ENCODE data around the gene IGFBP6. TPM values are rescaled to one million over a fixed set of nuclear protein-coding genes. Genes with fewer than 3 reads are reported as not detected.

Gene IGFBP6
- total RNA-seq, 2 donors from 2014 or later, result 0.45 to 6.0 TPM

- Mint-ChIP-seq H3K4me3 (no peak overlapping the region), H3K27ac (peak overlapping the region; percentile 34), H3K27me3 (no peaks in the 10 kb centered on the region), H3K4me1 (peaks cover 24% of the 10 kb centered on the region), H3K9me3 (no peaks in the 10 kb centered on the region), H3K36me3 (ENCODE audit: low read depth) (peaks cover 77% of the 10 kb centered on the region)
- ATAC-seq (replicated peaks), result no peak
Measured at GRCh38 chr12:53073881-53074280, 23.6 kb upstream of the IGFBP6 start.

DNA sequence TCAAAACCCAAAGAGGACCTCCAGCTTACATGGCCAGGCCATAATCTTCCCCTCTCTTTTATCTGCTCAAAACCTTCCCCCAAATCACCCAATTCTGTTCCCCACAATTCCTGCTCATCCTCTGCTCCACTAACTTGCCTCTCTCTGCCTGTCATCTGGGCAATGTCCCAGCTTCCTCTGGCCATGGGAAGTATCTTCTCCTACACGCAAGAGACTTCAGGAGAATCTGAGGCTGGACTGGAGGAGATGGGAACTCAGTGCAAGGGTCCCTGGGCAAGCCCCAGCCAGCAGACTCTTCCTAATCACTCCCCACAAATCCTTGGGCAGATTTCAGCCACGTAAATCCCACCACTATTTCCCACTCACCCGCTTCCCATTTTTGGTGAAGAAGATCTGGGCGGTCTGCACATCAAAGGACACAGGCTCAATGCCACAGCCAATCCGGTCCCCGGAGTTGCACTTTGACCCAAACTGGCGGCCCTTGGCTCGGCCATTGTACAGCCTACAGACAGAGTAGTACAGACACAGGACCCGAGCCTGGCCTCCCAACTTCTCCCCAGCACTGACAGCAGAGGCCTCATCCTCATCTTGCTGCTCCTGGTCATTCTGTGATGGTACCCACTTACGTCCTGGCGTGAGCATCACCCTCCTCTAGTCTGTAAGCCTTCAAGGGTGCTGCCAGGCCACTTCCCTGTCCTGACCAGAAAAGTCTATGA, 23.0 kb upstream of the IGFBP6 start:
- peaks cover 77% of the 10 kb centered on the region for H3K36me3 Mint-ChIP-seq (ENCODE audit: low read depth)
- ATAC-seq (replicated peaks), result no peak
- H3K27ac Mint-ChIP-seq, result peak overlapping the region; percentile 34

GRCh38 chr12:53074999-53075370, 22.5 kb upstream of the IGFBP6 start:
- no peak for ATAC-seq (replicated peaks)
- H3K36me3 Mint-ChIP-seq (ENCODE audit: low read depth), result peaks cover 77% of the 10 kb centered on the region

More for the DNA sequence above, 23.0 kb upstream of the IGFBP6 start:
- Mint-ChIP-seq H3K27me3 (no peaks in the 10 kb centered on the region), H3K4me3 (no peak overlapping the region), H3K9me3 (no peaks in the 10 kb centered on the region), H3K4me1 (peaks cover 24% of the 10 kb centered on the region)

GRCh38 chr12:53076461-53076860, 21.0 kb upstream of the IGFBP6 start:
- H3K4me1 Mint-ChIP-seq, result peaks cover 37% of the 10 kb centered on the region
- H3K9me3 Mint-ChIP-seq, result no peaks in the 10 kb centered on the region
- peak overlapping the region; percentile 84 for H3K4me3 Mint-ChIP-seq
- peak overlapping the region; percentile 34 for H3K27ac Mint-ChIP-seq
- peaks cover 63% of the 10 kb centered on the region for H3K36me3 Mint-ChIP-seq (ENCODE audit: low read depth)
- H3K27me3 Mint-ChIP-seq, result no peaks in the 10 kb centered on the region
- no peak for ATAC-seq (replicated peaks)

More at GRCh38 chr12:53074999-53075370, 22.5 kb upstream of the IGFBP6 start:
- H3K27me3 Mint-ChIP-seq, result no peaks in the 10 kb centered on the region
- H3K4me1 Mint-ChIP-seq, result peaks cover 28% of the 10 kb centered on the region
- H3K9me3 Mint-ChIP-seq, result no peaks in the 10 kb centered on the region
- H3K4me3 Mint-ChIP-seq, result no peak overlapping the region
- H3K27ac Mint-ChIP-seq, result peak overlapping the region; percentile 34

GRCh38 chr12:53077030-53077429, 20.4 kb upstream of the IGFBP6 start:
- Mint-ChIP-seq H3K4me1 (peaks cover 37% of the 10 kb centered on the region), H3K9me3 (no peaks in the 10 kb centered on the region), H3K27ac (peak overlapping the region; percentile 34), H3K27me3 (no peaks in the 10 kb centered on the region), H3K36me3 (ENCODE audit: low read depth) (peaks cover 58% of the 10 kb centered on the region), H3K4me3 (peak overlapping the region; percentile 84)
- ATAC-seq (replicated peaks), result no peak

DNA sequence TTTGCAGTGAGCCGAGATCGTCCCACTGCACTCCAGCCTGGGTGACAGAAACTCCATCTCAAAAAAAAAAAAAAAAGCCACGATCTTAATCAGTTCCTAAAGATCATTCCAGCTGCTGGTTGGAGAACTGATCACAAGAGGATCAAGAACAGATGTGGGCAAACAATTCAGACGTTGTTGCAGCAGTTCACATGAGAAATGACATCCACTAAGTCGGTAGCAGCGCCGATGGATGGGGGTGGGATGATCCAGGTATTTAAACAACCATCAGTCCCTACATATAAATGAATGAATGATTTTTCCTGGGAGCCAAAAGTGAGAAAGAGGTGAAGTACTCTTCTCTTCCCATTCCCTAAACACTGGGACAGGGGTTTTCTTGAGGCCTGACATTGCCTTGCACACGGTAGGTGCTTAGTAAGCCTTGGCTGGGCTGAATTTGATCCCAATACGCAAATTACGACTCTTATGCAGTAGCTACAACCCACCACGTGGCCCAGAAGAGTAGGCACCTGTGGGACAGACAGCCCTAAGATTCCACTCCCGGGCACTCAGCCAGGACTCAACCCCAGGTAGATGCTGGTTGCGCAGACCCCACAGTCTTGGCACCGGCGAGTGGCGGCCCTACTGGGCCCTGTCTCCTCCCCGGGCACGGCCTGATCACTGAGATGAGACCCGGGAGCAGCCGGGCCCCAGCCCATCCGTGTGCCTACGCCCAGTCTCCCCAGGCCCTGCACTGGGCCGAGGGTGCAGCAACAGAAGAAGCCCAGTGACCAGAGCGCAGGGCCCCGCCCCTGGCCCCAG, 18.8 kb upstream of the IGFBP6 start:
- peak; percentile 16 for ATAC-seq (replicated peaks)
- Mint-ChIP-seq H3K9me3 (no peaks in the 10 kb centered on the region), H3K27ac (peak overlapping the region; percentile 97), H3K4me3 (peak overlapping the region; percentile 84), H3K36me3 (ENCODE audit: low read depth) (peaks cover 42% of the 10 kb centered on the region), H3K4me1 (peaks cover 33% of the 10 kb centered on the region), H3K27me3 (no peaks in the 10 kb centered on the region)

GRCh38 chr12:53079226-53080117, 18.0 kb upstream of the IGFBP6 start, which contains the start of gene SPRYD3:
TSS of gene SPRYD3 (minus strand) at chr12:53079390. CDS start at chr12:53079333, 57 bp downstream.
- H3K9me3 Mint-ChIP-seq, result no peaks in the 10 kb centered on the region
- peak within 1 kb of the TSS; percentile 84 for H3K4me3 Mint-ChIP-seq
- peaks cover 28% of the 10 kb centered on the region for H3K4me1 Mint-ChIP-seq
- ATAC-seq (replicated peaks), result peak; percentile 98
- peak within 1 kb of the TSS; percentile 97 for H3K27ac Mint-ChIP-seq
- peaks cover 33% of the 10 kb centered on the region for H3K36me3 Mint-ChIP-seq (ENCODE audit: low read depth)
- no peaks in the 10 kb centered on the region for H3K27me3 Mint-ChIP-seq

DNA sequence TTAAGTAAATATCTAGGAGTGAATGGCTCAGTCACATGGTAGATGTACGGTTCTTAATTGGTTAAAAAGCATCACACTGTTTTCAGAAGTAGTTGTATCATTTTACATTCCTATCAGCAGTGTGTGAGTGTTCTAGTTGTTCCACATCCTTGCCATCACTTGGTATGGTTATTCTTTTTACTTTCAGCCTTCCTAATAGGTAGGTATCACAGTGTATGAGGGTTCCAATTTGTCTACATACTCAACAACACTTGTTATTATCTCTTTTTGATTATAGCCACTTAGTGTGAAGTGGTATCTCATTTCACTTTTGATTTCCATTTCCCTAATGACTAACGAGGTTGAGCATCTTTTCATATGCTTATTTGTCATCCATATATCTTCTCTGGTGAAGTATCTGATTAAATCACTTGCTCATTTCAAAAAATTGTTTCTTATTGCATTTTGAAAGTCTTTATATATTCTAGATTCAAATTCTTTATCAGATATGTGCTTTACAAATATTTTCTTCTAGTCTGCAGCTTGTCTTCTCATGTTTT, 14.8 kb upstream of the IGFBP6 start:
- peak; percentile 3 for ATAC-seq (replicated peaks)
- Mint-ChIP-seq H3K4me1 (peaks cover 14% of the 10 kb centered on the region), H3K27me3 (peaks cover 3% of the 10 kb centered on the region), H3K4me3 (peak overlapping the region; percentile 14), H3K27ac (no peak overlapping the region), H3K36me3 (ENCODE audit: low read depth) (peaks cover 1% of the 10 kb centered on the region), H3K9me3 (no peaks in the 10 kb centered on the region)

DNA sequence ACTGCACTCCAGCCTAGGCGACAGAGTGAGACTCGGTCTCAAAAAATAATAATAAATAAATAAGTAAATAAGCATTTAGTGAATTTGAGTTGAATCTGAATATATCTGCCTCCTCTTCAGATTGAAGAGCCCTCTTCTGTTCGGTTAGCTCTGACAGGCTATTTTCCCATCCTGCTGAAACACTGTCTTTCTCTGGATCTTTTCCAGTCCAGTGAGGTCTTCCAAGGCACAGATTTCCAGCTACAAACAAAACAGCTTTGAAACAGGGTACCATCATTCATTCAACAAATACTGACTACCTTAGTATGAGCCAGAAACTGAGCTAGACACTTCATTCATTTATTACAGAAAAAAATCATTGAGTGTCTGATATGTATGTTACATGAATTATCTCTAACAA, 11.1 kb upstream of the IGFBP6 start:
- no peak for ATAC-seq (replicated peaks)
- Mint-ChIP-seq H3K9me3 (no peaks in the 10 kb centered on the region), H3K27ac (no peak overlapping the region), H3K27me3 (peaks cover 3% of the 10 kb centered on the region), H3K4me1 (no peaks in the 10 kb centered on the region), H3K36me3 (ENCODE audit: low read depth) (no peaks in the 10 kb centered on the region), H3K4me3 (no peak overlapping the region)

DNA sequence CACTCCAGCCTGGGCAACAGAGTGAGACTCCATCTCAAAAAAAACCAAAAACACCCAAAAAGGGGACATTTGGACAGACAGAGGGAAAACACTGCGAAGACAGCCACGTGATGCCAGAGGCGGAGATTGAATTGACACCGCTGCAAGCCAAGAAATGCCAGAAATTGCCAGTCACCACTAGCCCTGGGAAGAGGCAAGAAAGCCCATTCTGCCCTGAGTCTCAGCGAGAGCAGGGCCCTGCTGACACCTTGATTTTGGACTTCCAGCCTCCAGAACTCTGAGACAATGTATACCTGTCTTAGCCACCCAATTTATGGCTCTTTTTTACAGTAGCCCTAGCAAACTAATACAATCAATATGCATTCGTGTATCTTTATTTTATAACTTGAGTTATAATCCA, 7.4 kb upstream of the IGFBP6 start:
- H3K4me1 Mint-ChIP-seq, result peaks cover 3% of the 10 kb centered on the region
- no peak for ATAC-seq (replicated peaks)
- H3K4me3 Mint-ChIP-seq, result no peak overlapping the region
- H3K27me3 Mint-ChIP-seq, result peaks cover 3% of the 10 kb centered on the region
- no peak overlapping the region for H3K27ac Mint-ChIP-seq
- no peaks in the 10 kb centered on the region for H3K9me3 Mint-ChIP-seq
- no peaks in the 10 kb centered on the region for H3K36me3 Mint-ChIP-seq (ENCODE audit: low read depth)

DNA sequence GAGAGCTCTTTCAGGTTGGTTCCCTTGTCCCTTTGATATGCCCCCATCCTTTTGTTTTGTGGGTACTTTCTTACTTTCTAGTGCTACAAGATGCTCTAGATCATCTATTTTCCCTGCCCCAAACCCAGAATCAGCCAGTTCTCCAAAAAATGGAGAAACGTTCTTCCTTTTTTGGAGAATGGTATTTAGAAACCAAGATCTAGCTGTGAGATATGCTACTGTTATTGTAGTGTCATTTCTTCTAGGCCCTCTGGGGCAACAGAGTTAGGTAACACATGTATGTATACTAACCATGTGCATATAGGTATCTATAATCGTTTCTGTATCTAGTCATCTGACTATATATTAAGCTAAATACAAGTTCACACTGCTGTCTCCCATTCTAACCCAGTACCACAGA, 6.9 kb upstream of the IGFBP6 start:
- H3K4me1 Mint-ChIP-seq, result peaks cover 3% of the 10 kb centered on the region
- no peak for ATAC-seq (replicated peaks)
- no peaks in the 10 kb centered on the region for H3K36me3 Mint-ChIP-seq (ENCODE audit: low read depth)
- no peak overlapping the region for H3K4me3 Mint-ChIP-seq
- H3K9me3 Mint-ChIP-seq, result no peaks in the 10 kb centered on the region
- H3K27me3 Mint-ChIP-seq, result peaks cover 2% of the 10 kb centered on the region
- H3K27ac Mint-ChIP-seq, result no peak overlapping the region

GRCh38 chr12:53091756-53092155, 5.7 kb upstream of the IGFBP6 start:
- Mint-ChIP-seq H3K4me3 (no peak overlapping the region), H3K27ac (no peak overlapping the region), H3K4me1 (peaks cover 4% of the 10 kb centered on the region), H3K36me3 (ENCODE audit: low read depth) (no peaks in the 10 kb centered on the region), H3K27me3 (no peaks in the 10 kb centered on the region), H3K9me3 (no peaks in the 10 kb centered on the region)
- ATAC-seq (replicated peaks), result no peak

DNA sequence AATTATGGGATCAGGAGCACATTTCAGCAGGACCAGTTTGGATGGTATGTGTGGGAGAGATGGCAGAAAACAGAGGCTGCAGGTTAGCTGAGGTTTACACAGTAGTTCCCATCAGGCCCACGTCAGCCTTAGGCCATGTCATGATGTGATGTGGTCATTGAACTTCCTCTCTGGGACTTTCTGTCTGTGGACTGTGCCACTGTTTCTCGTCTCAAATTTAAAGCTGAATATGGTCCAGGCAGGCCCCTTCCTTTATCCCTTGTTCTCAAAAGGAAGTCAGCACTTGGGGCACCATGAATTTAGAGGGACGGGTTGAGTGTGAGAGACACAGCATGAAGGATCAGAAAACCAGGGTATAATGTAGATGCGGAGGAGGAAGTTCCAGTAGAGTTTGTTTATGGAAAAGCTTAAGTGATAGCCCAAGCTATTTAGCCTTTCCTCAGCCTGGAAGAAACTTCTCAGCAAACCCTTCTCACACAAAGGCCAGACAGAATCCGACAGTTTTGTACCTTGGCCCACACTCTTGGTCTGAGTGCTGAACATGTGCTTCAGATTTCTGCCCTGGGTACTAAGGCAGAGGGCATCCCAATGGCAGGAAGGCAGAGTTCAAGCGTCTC, 3.6 kb upstream of the IGFBP6 start:
- Mint-ChIP-seq H3K36me3 (ENCODE audit: low read depth) (no peaks in the 10 kb centered on the region), H3K27me3 (peaks cover 4% of the 10 kb centered on the region), H3K9me3 (no peaks in the 10 kb centered on the region), H3K4me1 (peaks cover 19% of the 10 kb centered on the region), H3K27ac (no peak overlapping the region), H3K4me3 (no peak overlapping the region)
- ATAC-seq (replicated peaks), result no peak

DNA sequence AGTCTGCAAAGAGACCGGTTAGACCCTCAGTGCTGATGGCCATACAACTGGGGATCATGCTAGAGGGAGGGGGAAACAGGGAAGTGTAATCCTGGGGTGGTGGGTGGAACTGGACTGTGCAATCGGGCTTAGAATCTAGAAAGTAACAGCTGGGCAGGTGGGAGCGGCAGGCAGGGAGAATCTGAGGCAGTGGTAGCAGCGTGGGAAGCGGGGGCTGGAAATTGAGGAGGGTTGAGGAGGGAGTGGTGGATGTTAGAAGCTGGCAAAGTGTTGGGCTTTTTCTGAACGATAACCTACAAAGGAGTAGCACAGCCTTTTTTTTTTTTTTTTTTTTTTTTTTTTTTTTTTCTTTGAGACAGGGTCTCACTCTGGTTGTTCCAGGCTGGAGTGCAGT, 3.1 kb upstream of the IGFBP6 start:
- Mint-ChIP-seq H3K36me3 (ENCODE audit: low read depth) (no peaks in the 10 kb centered on the region), H3K4me3 (no peak overlapping the region), H3K27me3 (peaks cover 4% of the 10 kb centered on the region), H3K4me1 (peaks cover 24% of the 10 kb centered on the region), H3K9me3 (no peaks in the 10 kb centered on the region), H3K27ac (no peak overlapping the region)
- no peak for ATAC-seq (replicated peaks)

Data from activated T-helper 17 cell treated with anti-CD3 and anti-CD28 coated beads, Interleukin-2, amount 50 U/mL, for 72 hours (primary cell).